Ovary (tissue), 9 donors: ENCODE results near the gene NAP1L1. TPM values are rescaled to one million over a fixed set of nuclear protein-coding genes. Genes with fewer than 3 reads are reported as not detected.

Source experiments
- DNase-seq, 5 donors: peaks; one replicate each; pipeline ENCODE4 v3.0.0-alpha.2; 2019 to 2020
- H3K27ac ChIP-seq, 2 donors: fragments of 200-600 bp; one replicate each; pipeline versions ENCODE4 v1.5.1 to v1.8.0; 2019 to 2022
- H3K27me3 ChIP-seq: fragments of 200-600 bp; one replicate; pipeline ENCODE4 v1.8.0; 2022
- H3K36me3 ChIP-seq: fragments of 200-600 bp; sonication (generic); one replicate; pipeline ENCODE4 v1.5.1; 2019
- H3K4me1 ChIP-seq: one replicate; pipeline ENCODE4 v1.8.1; 2013; ENCODE audit warnings: mild to moderate bottlenecking, moderate library complexity; ENCODE audit not compliant: insufficient read depth
- H3K4me3 ChIP-seq: fragments of 200-600 bp; sonication (generic); one replicate; pipeline ENCODE4 v1.5.1; 2017
- H3K9me3 ChIP-seq, 2 donors: fragments of 200-600 bp in 1 of 2; sonication (generic) in 1 of 2; one replicate each; pipeline versions ENCODE4 v1.5.1 to v1.8.1; 2013 to 2019; ENCODE audit warnings: mild to moderate bottlenecking in 1 of 2, moderate library complexity in 1 of 2
- EP300 ChIP-seq: sonication (generic); formaldehyde crosslinking; IDR thresholded peaks from one replicate; pipeline ENCODE4 v1.6.1; 2017; ENCODE audit warnings: antibody characterized with exemption
- POLR2A ChIP-seq: fragments of 450-650 bp; IDR thresholded peaks from one replicate; pipeline ENCODE4 v1.6.1; 2017; ENCODE audit warnings: antibody characterized with exemption, mild to moderate bottlenecking, moderate library complexity
- WGBS, 3 donors: extraction: QIAGEN DNeasy Blood & Tissue Kit in 1 of 3; methylation state at CpG; one replicate each; pipeline versions ENCODE4 v1.1.5 to v1.1.7; 2013 to 2017; 5-methylcytosine and 5-hydroxymethylcytosine counted together
- intact Hi-C, 4 donors: fragments of 100-400 bp; cut with DNase I; formaldehyde crosslinking; loops; one replicate each; pipeline versions ENCODE4 v1.11.0 to v1.15.1; 2022 to 2023
- polyA plus RNA-seq, 2 donors: library from polyadenylated mRNA; stranded (reverse); fragments of 200-250 nt in 1 of 2; fragments of 350-450 nt in 1 of 2; fragmentation: Illumina TruSeq in 1 of 2; extraction: RNeasy Lipid Tissue Mini Kit (QIAGEN cat#74804) in 1 of 2; gene quantifications; one replicate each; pipeline ENCODE4 v1.2.3, GENCODE V29; 2013 to 2014
- total RNA-seq, 7 donors: library from RNA; depleted of rRNA in 2 of 7; stranded (reverse); fragments of >200 nt in 2 of 7; fragmentation: NEBNext Ultra II Directional in 3 of 7; extraction: Animal tissue kit (Norgen Biotek cat#: 25700) in 3 of 7; gene quantifications; one replicate each; pipeline versions ENCODE4 v1.1.0 to v1.2.4, GENCODE V29; 2016 to 2023
- TF ChIP-seq, protein P1 (sequence below), 3 donors: fragments of 450-650 bp in 2 of 3; fragments of 200-600 bp in 1 of 3; IDR thresholded peaks; one replicate each; pipeline versions ENCODE4 v1.5.1 to v1.8.0; 2016 to 2022; ENCODE audit warnings: antibody characterized with exemption in 3 of 3, mild to moderate bottlenecking in 1 of 3
- donor health status: DM: no; HTN: no; CAD: no; lungs with moderate emphysema.
- donor health status: DM: no; HTN: no; CAD: no.
- donor health status: Bipolar disorder and iron deficiency.
- donor health status: DM: yes; HTN: yes; CAD: no.
- donor health status: DM: no; HTN: no; CAD: no.
- donor health status: DM: yes; HTN: yes; CAD: no.

Gene NAP1L1
- total and polyA plus RNA-seq, 9 donors: 500 to 1,115 (median 750) TPM

DNA sequence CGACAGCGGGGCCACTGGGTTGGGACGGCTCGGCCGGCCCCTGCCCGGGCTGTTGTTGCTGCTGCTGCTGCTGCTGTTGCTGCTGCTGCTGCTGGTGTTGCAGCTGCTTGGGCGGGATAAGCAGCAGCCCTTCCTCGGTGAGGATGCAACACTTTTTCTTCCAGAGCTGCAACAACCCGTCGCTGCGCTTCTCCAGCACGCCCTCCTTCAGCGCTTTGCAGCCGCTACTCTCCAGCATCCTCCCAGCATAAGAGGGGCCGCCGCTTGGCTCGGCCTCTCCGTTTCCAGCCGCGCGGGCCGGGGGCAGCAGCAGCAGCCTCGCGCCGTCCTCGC, 53.4 kb downstream of the NAP1L1 start:
- TF ChIP-seq, protein P1, sequence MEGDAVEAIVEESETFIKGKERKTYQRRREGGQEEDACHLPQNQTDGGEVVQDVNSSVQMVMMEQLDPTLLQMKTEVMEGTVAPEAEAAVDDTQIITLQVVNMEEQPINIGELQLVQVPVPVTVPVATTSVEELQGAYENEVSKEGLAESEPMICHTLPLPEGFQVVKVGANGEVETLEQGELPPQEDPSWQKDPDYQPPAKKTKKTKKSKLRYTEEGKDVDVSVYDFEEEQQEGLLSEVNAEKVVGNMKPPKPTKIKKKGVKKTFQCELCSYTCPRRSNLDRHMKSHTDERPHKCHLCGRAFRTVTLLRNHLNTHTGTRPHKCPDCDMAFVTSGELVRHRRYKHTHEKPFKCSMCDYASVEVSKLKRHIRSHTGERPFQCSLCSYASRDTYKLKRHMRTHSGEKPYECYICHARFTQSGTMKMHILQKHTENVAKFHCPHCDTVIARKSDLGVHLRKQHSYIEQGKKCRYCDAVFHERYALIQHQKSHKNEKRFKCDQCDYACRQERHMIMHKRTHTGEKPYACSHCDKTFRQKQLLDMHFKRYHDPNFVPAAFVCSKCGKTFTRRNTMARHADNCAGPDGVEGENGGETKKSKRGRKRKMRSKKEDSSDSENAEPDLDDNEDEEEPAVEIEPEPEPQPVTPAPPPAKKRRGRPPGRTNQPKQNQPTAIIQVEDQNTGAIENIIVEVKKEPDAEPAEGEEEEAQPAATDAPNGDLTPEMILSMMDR (IDR thresholded peaks at IDR 0.05): no peak
- TF ChIP-seq EP300: no peak
- no peak for TF ChIP-seq POLR2A
- Histone ChIP-seq H3K27me3 (no peaks in the 10 kb centered on the region), H3K9me3 (no peaks in the 10 kb centered on the region), H3K4me3 (peak overlapping the region; percentile 56), H3K4me1 (peaks cover 5% of the 10 kb centered on the region), H3K27ac (peak overlapping the region; percentile 42 to 94), H3K36me3 (no peaks in the 10 kb centered on the region)
- DNase-seq: no peak
- 0 to 1% (median 0%) methylated on average over 19 to 26 of the region's 26 CpGs for WGBS, 3 donors
- intact Hi-C loops: loop anchor here in 2 of 4 donors (2.0 to 10.0 kb wide), 4 partner anchors 54 to 519 kb away; partner anchors contain the start of genes KRR1 (in 1 of the 2) and NAP1L1 (in 1 of the 2)

DNA sequence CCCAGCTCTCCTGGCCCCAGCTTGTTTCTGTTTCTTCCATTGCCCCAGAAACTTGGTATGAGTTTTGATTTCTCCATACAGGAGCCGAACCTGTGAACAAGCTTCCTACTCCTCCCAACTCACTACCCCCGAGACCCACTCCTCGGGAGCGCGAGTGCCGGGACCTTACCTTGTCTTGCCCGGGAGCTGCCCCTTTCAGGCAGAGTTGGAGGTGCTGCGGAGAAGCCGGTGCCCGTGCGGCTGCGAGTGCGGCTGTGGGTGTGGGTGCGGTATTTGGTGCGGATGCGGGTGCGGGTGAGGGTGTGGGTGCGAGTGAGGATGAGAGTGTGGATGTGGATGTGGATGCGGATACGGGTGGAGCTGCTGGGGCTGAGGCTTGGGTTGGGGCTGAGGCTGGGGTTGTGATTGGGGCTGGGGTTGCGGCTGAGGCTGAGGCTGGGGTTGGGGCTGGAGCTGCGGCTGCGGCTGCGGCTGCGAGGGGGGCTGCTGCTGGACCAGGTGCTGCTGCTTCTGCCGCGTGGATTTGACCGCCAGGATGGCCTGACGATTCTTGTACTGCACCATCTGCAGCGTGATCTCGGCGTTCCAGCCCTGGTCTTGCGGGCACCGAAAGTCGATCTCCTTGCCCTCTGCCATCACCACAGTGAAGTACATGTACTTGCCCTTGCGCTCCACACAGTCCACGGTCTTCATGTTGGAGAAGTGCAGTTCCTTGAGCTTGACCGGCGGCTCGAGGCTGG, 54.0 kb downstream of the NAP1L1 start:
- Histone ChIP-seq H3K4me1 (peaks cover 5% of the 10 kb centered on the region), H3K27ac (peak overlapping the region; percentile 42 to 94), H3K9me3 (no peaks in the 10 kb centered on the region), H3K36me3 (no peaks in the 10 kb centered on the region), H3K4me3 (peak overlapping the region; percentile 56), H3K27me3 (no peaks in the 10 kb centered on the region)
- no peak for TF ChIP-seq POLR2A
- TF ChIP-seq EP300: no peak
- TF ChIP-seq, protein P1 (IDR thresholded peaks at IDR 0.05): no peak
- peak; percentile 32 to 57 (median 47) for DNase-seq
- WGBS, 3 donors: 0% methylated on average over 36 to 40 of the region's 40 CpGs
- intact Hi-C loops: loop anchor here in 2 of 4 donors (2.0 to 10.0 kb wide), 4 partner anchors 54 to 518 kb away; partner anchors contain the start of genes KRR1 (in 1 of the 2) and NAP1L1 (in 1 of the 2)

DNA sequence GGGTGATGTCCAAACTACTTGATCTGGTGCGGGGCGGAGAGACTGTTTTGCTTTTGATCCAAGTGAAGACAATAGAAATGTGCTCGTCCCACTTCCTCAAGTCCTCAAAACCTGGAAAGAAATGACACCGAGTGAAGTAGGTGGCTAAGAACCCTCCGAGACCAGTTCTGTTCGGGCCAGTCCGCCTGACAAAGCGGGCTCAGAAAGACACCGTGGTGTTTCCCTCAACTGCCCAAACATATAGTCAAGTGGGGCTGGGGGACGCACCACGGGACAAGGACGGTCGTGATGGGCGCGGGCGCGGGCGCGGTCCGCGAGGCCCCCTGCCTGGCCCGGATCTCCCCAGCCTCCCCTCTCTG, 54.5 kb downstream of the NAP1L1 start:
- no peaks in the 10 kb centered on the region for H3K27me3 ChIP-seq
- TF ChIP-seq, protein P1 (IDR thresholded peaks at IDR 0.05): no peak
- DNase-seq: peak in 4 of 5 donors; percentile 28 to 50 (median 39)
- peak overlapping the region; percentile 56 for H3K4me3 ChIP-seq
- H3K27ac ChIP-seq: no peak overlapping the region
- H3K9me3 ChIP-seq: no peaks in the 10 kb centered on the region
- WGBS, 3 donors: 0 to 1% (median 1%) methylated on average over 22 of the region's 22 CpGs
- peaks cover 5% of the 10 kb centered on the region for H3K4me1 ChIP-seq
- H3K36me3 ChIP-seq: no peaks in the 10 kb centered on the region
- intact Hi-C loops: loop anchor here in 2 of 4 donors (2.0 to 10.0 kb wide), 4 partner anchors 55 to 518 kb away; partner anchors contain the start of genes KRR1 (in 1 of the 2) and NAP1L1 (in 1 of the 2)

DNA sequence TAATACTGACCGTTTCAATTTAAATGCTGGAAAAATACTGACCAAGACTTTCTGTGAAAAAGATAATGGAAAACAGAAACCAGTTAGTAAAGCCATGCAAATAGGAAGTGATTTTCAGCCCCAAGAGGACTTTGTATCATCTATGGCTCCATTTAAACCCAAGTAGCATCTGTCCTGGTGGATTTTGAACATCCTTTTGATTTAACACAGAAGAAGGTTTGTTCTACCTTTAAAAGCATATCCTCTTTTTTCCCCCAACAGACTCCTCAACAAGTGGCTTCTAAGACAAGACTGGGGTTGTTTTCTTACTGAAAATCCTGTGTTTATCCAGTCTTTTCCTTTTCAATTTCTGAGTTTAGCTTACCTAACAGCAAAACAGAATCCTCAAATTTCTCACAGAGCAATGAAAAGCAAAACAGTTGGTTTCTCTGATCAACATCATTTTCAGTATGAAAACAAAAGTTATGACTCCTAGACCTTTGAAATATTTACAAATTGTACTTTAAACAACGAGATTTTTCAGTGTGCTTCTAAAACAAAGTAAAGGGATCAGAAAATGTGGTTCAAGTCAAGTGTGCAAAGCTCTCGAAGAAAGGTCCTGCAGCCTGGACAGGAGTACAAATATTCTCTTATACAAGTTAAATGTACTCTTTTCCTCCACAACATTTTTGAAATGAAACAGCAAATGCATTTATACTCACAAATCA, 55.8 kb downstream of the NAP1L1 start:
- H3K4me1 ChIP-seq: peaks cover 3% of the 10 kb centered on the region
- H3K27ac ChIP-seq: peak overlapping the region in 1 of 2 donors; percentile 28
- no peaks in the 10 kb centered on the region for H3K36me3 ChIP-seq
- TF ChIP-seq, protein P1 (IDR thresholded peaks at IDR 0.05): no peak
- TF ChIP-seq POLR2A (no peak), EP300 (no peak)
- DNase-seq: no peak
- no peaks in the 10 kb centered on the region for H3K9me3 ChIP-seq
- WGBS, 3 donors: 6 to 16% (median 10%) methylated on average over 3 of the region's 3 CpGs
- intact Hi-C loops: no loop called here
- peak overlapping the region; percentile 56 for H3K4me3 ChIP-seq
- no peaks in the 10 kb centered on the region for H3K27me3 ChIP-seq
